Esophagus mucosa (tissue), 1 donor: ENCODE results near the gene CYP24A1. TPM values are rescaled to one million over a fixed set of nuclear protein-coding genes. Genes with fewer than 3 reads are reported as not detected.

Source experiments
- ATAC-seq: fragments of 200-7000 bp; cut with Tn5 transposase; one replicate; pipeline ENCODE4 v1.9.1; 2020
- total RNA-seq: library from RNA; stranded (reverse); gene quantifications from one replicate; pipeline ENCODE4 v1.2.4, GENCODE V29; 2023
- donor health status: DM: yes; HTN: yes; CAD: no.

The CYP24A1 gene
- total RNA-seq, 1 donor from 2014 or later = 1.3 TPM

DNA sequence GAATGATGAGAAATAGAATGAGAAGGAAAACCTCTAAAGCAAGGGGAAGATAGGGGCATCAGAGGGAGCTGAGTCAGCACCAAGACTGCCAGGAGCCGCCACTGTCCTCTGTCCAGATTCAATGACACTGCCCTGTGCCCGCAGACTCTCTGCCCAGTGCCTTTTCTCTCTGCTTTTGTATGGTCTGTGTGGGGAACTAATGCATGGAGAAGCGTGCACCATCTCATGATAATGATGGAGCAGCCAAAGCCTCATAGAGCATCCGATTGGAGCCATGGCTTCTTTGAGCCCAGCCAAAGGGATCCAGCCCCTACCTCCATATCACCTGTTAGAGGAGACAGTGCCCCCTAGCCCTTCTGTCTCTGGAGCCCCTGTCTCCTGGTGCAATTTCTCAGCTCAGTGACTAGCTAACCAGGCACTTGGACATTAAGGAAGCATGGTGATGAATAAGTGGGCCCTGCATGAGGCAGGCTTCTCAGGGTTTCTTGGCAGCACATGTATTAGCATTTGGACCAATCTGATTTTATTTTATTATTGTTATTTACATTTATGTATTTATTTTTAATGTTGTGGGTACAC lies 27.6 kb upstream of the CYP24A1 start:
- no peak for ATAC-seq

GRCh38 chr20:54200487-54201267 lies 26.9 kb upstream of the CYP24A1 start:
- peak; percentile 61 for ATAC-seq

GRCh38 chr20:54199721-54200176 lies 26.0 kb upstream of the CYP24A1 start:
- peak; percentile 77 for ATAC-seq

DNA sequence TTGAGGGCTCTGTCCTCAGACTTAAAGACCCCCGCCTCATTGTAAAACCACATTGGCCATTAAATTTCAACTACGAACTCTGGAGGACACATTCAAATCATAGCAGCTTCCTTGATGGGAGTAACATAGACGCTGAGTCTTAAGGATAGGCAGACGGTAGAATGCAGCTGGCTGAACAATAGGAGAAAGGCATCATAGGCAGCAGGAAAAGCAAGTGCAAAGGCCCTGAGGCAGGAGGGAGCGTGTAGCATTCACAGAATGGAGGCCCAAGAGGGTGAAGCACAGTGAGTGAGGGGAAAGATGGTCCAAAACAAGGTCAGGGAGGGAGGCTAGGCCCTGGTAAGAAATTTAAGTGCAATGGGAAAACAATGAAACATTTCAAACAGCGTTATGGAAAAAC lies 25.5 kb upstream of the CYP24A1 start:
- ATAC-seq = no peak

GRCh38 chr20:54197621-54198604 lies 24.1 kb upstream of the CYP24A1 start:
- peak; percentile 47 for ATAC-seq

GRCh38 chr20:54195483-54196472 lies 22.0 kb upstream of the CYP24A1 start:
- no peak for ATAC-seq

GRCh38 chr20:54194724-54195438 lies 21.1 kb upstream of the CYP24A1 start:
- peak; percentile 74 for ATAC-seq

DNA sequence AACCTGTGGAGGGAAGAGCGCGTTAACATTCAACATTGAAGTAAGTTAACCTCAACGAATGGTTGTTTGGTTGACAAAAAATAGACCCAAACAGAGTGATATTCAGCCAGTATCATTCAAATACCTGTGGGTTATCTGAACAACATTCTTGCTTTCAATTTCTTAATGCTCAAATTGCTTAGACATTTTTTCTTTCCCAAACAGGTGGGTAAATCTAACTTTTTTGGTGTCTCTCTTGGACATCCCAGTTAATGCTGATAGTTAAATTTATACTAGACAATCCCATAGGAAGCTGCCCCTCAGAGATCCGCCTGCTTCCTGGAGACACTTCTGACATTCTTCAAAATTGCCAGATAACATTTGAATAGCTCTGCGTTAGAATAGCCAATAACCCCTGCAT lies 20.0 kb upstream of the CYP24A1 start:
- no peak for ATAC-seq

- no peak for ATAC-seq
Measured at GRCh38 chr20:54190217-54190616, 16.4 kb upstream of the CYP24A1 start.

DNA sequence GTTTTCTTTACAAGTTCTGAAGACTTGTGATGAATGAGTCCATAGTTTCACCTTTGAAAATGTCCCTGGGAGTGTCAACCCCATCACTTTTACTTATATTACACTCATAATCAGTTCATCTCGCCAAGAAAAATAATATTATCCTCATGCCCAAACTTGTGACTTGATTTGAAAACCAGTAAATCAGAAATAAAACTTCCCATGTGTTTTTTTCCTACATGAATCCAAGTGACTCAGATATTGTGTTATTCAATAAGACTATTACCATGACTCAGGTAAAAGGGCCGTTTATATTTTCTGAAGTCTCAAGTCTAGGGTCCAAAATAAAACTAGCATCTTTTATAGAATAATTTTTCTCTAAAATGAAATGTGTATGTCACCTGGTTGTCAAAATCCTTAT lies 15.8 kb upstream of the CYP24A1 start:
- ATAC-seq = peak; percentile 29

- ATAC-seq = no peak
Measured at GRCh38 chr20:54188132-54188849, 14.5 kb upstream of the CYP24A1 start.

DNA sequence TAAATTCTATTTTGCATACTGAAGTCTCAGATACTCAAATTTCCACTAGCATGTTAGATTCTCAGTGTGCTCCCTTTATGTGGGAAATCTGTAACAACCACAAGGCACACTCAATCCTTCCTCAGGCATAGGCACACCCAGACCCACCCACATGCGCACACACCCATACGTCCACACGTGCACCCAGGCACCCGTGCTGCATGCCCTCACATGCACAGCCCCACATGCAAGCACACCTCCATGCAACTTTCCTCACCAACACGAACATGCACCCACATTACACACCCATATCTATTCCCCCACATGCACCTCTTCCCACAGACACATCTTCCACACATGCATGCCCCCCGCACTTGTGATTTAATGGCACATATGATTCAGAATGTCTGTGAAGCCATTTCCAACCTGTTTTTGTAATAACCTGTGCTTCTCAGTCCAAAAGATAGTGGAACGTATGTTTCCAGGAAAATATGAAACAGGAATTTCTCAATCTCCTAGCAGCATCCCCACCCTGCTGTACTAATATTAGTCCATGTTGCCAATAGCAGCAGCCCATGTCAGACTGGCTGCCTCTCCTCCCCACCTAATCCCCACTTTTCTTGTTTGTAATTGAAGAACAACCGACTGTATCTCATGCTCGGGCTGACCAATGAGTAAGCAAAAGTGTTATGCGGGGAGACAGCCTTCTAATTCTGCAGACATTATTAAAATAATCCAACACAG lies 11.3 kb upstream of the CYP24A1 start:
- peak; percentile 93 for ATAC-seq

GRCh38 chr20:54184071-54184470 lies 10.3 kb upstream of the CYP24A1 start:
- no peak for ATAC-seq

GRCh38 chr20:54180931-54181330 lies 7.1 kb upstream of the CYP24A1 start:
- ATAC-seq = no peak

DNA sequence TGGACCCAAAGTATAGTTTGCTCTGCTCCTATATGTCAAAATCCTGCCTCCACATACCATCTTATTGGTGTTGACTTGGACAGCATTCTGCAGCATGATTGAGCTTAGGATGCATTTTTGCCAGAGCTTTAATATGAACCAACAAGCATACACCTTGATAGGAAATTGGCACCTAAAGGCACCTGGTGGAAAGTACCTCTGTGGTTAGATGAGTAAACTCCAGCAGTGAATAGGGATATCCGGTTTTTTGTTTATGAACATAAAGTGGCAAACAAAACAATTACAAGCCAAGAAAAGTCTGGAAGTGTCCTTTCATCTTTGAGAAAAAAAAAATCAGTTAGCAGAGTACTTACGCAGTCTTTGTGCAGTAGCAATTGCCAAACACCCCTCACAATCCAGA lies 6.2 kb upstream of the CYP24A1 start:
- peak; percentile 51 for ATAC-seq

- ATAC-seq = no peak
Measured at GRCh38 chr20:54178256-54178655, 4.5 kb upstream of the CYP24A1 start.

GRCh38 chr20:54177378-54177777 lies 3.6 kb upstream of the CYP24A1 start:
- ATAC-seq = no peak

- no peak for ATAC-seq
Measured at GRCh38 chr20:54176610-54177009, 2.8 kb upstream of the CYP24A1 start.

DNA sequence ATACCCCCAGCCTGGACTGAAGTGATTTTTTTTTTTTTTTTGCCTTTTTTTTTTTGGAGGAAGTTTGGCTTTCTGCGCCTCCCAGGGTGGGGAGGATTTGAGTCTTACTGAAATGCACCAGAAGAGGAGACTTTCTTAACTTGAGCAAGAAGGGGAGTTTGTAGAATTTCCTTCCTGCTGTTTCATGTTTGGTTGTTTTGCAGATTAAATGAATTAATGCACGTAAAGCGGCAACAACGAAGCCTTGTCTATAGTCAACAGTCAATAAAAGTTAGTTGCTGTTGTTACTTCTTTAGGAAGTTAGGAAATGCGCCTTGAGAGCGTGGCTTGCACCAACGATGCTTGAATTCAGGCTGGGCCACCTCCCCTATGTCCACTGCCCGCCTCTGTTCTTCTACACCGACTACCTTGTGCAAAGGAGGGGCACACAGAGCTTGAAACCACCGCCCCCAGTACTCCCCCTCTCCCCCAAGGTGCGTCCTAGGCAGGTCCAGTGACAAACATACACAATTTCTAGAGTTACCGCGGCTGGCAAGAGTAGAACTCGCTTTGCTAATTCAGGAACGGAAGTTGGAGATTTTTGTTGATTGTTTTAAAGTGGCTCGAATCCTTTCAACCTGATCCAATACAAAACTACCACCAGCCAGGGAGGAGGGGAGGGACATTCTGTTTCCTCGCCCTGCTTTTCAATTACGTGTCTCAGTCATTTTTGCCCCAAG lies 830 bp upstream of the CYP24A1 start:
- ATAC-seq = no peak
